Ovary (tissue), 9 donors: ENCODE results near the gene THUMPD3. TPM values are rescaled to one million over a fixed set of nuclear protein-coding genes. Genes with fewer than 3 reads are reported as not detected.

ENCODE experiments used
- DNase-seq, 5 donors: peaks; one replicate each; pipeline ENCODE4 v3.0.0-alpha.2; 2019 to 2020
- H3K27ac ChIP-seq, 2 donors: fragments of 200-600 bp; one replicate each; pipeline versions ENCODE4 v1.5.1 to v1.8.0; 2019 to 2022
- H3K27me3 ChIP-seq: fragments of 200-600 bp; one replicate; pipeline ENCODE4 v1.8.0; 2022
- H3K36me3 ChIP-seq: fragments of 200-600 bp; sonication (generic); one replicate; pipeline ENCODE4 v1.5.1; 2019
- H3K4me1 ChIP-seq: one replicate; pipeline ENCODE4 v1.8.1; 2013; ENCODE audit warnings: mild to moderate bottlenecking, moderate library complexity; ENCODE audit not compliant: insufficient read depth
- H3K4me3 ChIP-seq: fragments of 200-600 bp; sonication (generic); one replicate; pipeline ENCODE4 v1.5.1; 2017
- H3K9me3 ChIP-seq, 2 donors: fragments of 200-600 bp in 1 of 2; sonication (generic) in 1 of 2; one replicate each; pipeline versions ENCODE4 v1.5.1 to v1.8.1; 2013 to 2019; ENCODE audit warnings: mild to moderate bottlenecking in 1 of 2, moderate library complexity in 1 of 2
- CTCF ChIP-seq, 3 donors: fragments of 450-650 bp in 2 of 3; fragments of 200-600 bp in 1 of 3; IDR thresholded peaks; one replicate each; pipeline versions ENCODE4 v1.5.1 to v1.8.0; 2016 to 2022; ENCODE audit warnings: antibody characterized with exemption in 3 of 3, mild to moderate bottlenecking in 1 of 3
- EP300 ChIP-seq: sonication (generic); formaldehyde crosslinking; IDR thresholded peaks from one replicate; pipeline ENCODE4 v1.6.1; 2017; ENCODE audit warnings: antibody characterized with exemption
- POLR2A ChIP-seq: fragments of 450-650 bp; IDR thresholded peaks from one replicate; pipeline ENCODE4 v1.6.1; 2017; ENCODE audit warnings: antibody characterized with exemption, mild to moderate bottlenecking, moderate library complexity
- WGBS, 3 donors: extraction: QIAGEN DNeasy Blood & Tissue Kit in 1 of 3; methylation state at CpG; one replicate each; pipeline versions ENCODE4 v1.1.5 to v1.1.7; 2013 to 2017; 5-methylcytosine and 5-hydroxymethylcytosine counted together
- intact Hi-C, 4 donors: fragments of 100-400 bp; cut with DNase I; formaldehyde crosslinking; loops; one replicate each; pipeline versions ENCODE4 v1.11.0 to v1.15.1; 2022 to 2023
- polyA plus RNA-seq, 2 donors: library from polyadenylated mRNA; stranded (reverse); fragments of 200-250 nt in 1 of 2; fragments of 350-450 nt in 1 of 2; fragmentation: Illumina TruSeq in 1 of 2; extraction: RNeasy Lipid Tissue Mini Kit (QIAGEN cat#74804) in 1 of 2; gene quantifications; one replicate each; pipeline ENCODE4 v1.2.3, GENCODE V29; 2013 to 2014
- total RNA-seq, 7 donors: library from RNA; depleted of rRNA in 2 of 7; stranded (reverse); fragments of >200 nt in 2 of 7; fragmentation: NEBNext Ultra II Directional in 3 of 7; extraction: Animal tissue kit (Norgen Biotek cat#: 25700) in 3 of 7; gene quantifications; one replicate each; pipeline versions ENCODE4 v1.1.0 to v1.2.4, GENCODE V29; 2016 to 2023
- donor health status: DM: no; HTN: no; CAD: no; lungs with moderate emphysema.
- donor health status: DM: no; HTN: no; CAD: no.
- donor health status: Bipolar disorder and iron deficiency.
- donor health status: DM: yes; HTN: yes; CAD: no.
- donor health status: DM: no; HTN: no; CAD: no.
- donor health status: DM: yes; HTN: yes; CAD: no.

THUMPD3 gene
- total and polyA plus RNA-seq, 9 donors: 11.9 to 35.1 (median 25.9) TPM

- Histone ChIP-seq H3K4me1 (peaks cover 20% of the 10 kb centered on the region), H3K27me3 (no peaks in the 10 kb centered on the region), H3K27ac (no peak overlapping the region), H3K4me3 (no peak overlapping the region), H3K36me3 (no peaks in the 10 kb centered on the region), H3K9me3 (no peaks in the 10 kb centered on the region)
- TF ChIP-seq CTCF (IDR thresholded peaks at IDR 0.05) (no peak), POLR2A (no peak), EP300 (no peak)
- WGBS, 3 donors: 56 to 83% (median 72%) methylated on average over 1 of the region's 1 CpG
- no peak for DNase-seq
- intact Hi-C loops: no loop called here
Observed at GRCh38 chr3:9412293-9412692, 49.4 kb downstream of the THUMPD3 start.

- TF ChIP-seq POLR2A (no peak), CTCF (IDR thresholded peaks at IDR 0.05) (no peak), EP300 (no peak)
- Histone ChIP-seq H3K36me3 (no peaks in the 10 kb centered on the region), H3K27ac (no peak overlapping the region), H3K27me3 (no peaks in the 10 kb centered on the region), H3K4me1 (peaks cover 17% of the 10 kb centered on the region), H3K4me3 (no peak overlapping the region), H3K9me3 (no peaks in the 10 kb centered on the region)
- no peak for DNase-seq
- intact Hi-C loops: no loop called here
Observed at GRCh38 chr3:9414826-9415225, 52.0 kb downstream of the THUMPD3 start.

- WGBS, 3 donors: 76 to 80% (median 79%) methylated on average over 6 of the region's 6 CpGs
- Histone ChIP-seq H3K9me3 (no peaks in the 10 kb centered on the region), H3K27me3 (no peaks in the 10 kb centered on the region), H3K4me1 (peaks cover 15% of the 10 kb centered on the region), H3K36me3 (no peaks in the 10 kb centered on the region), H3K27ac (no peak overlapping the region), H3K4me3 (no peak overlapping the region)
- intact Hi-C loops: no loop called here
- no peak for DNase-seq
- TF ChIP-seq POLR2A (no peak), EP300 (no peak), CTCF (IDR thresholded peaks at IDR 0.05) (no peak)
Observed at GRCh38 chr3:9415485-9416138, 52.8 kb downstream of the THUMPD3 start.

- no peaks in the 10 kb centered on the region for H3K36me3 ChIP-seq
- H3K27ac ChIP-seq: no peak overlapping the region
- intact Hi-C loops: no loop called here
- no peaks in the 10 kb centered on the region for H3K27me3 ChIP-seq
- no peak for DNase-seq
- no peak overlapping the region for H3K4me3 ChIP-seq
- no peak for TF ChIP-seq CTCF (IDR thresholded peaks at IDR 0.05)
- TF ChIP-seq POLR2A: no peak
- no peak for TF ChIP-seq EP300
- WGBS, 3 donors: 25 to 39% (median 30%) methylated on average over 3 of the region's 3 CpGs
- H3K9me3 ChIP-seq: no peaks in the 10 kb centered on the region
- H3K4me1 ChIP-seq: peaks cover 13% of the 10 kb centered on the region
Observed at GRCh38 chr3:9416139-9416780, 53.4 kb downstream of the THUMPD3 start.
